DOHH2 (cell line): ENCODE measurements around the gene MTMR10.

Experiments used
- H3F3A ChIP-seq: fragments of 200-600 bp; sonication (generic), shearing (Covaris generic); 2 replicates; pipeline ENCODE4 v1.6.0; 2016; ENCODE audit warnings: antibody characterized with exemption, mild to moderate bottlenecking; ENCODE audit not compliant: control insufficient read depth, insufficient read depth
- H3K27ac ChIP-seq: fragments of 200-600 bp; sonication (generic); 2 replicates; pipeline ENCODE4 v1.5.1; 2014; ENCODE audit warnings: low read depth, mild to moderate bottlenecking, low read length, moderate library complexity
- H3K27me3 ChIP-seq: fragments of 200-600 bp; sonication (generic); 2 replicates; pipeline ENCODE4 v1.6.1; 2014; ENCODE audit warnings: mild to moderate bottlenecking, low read length, mixed read lengths; ENCODE audit not compliant: control insufficient read depth
- H3K36me3 ChIP-seq: fragments of 200-600 bp; sonication (generic); 2 replicates; pipeline ENCODE4 v1.6.1; 2014; ENCODE audit warnings: mild to moderate bottlenecking, low read length, moderate library complexity, mixed read lengths; ENCODE audit not compliant: control insufficient read depth
- H3K4me1 ChIP-seq: fragments of 200-600 bp; sonication (generic); 2 replicates; pipeline ENCODE4 v1.6.1; 2014; ENCODE audit warnings: mild to moderate bottlenecking, low read length, mixed read lengths; ENCODE audit not compliant: control insufficient read depth
- H3K4me2 ChIP-seq: fragments of 200-600 bp; sonication (generic); 2 replicates; pipeline ENCODE4 v1.6.0; 2014; ENCODE audit warnings: mild to moderate bottlenecking, low read length, moderate library complexity
- H3K4me3 ChIP-seq: fragments of 200-600 bp; sonication (generic); 2 replicates; pipeline ENCODE4 v1.5.1; 2014; ENCODE audit warnings: mild to moderate bottlenecking, low read length, mixed read lengths
- H3K79me2 ChIP-seq: fragments of 200-600 bp; sonication (generic); 2 replicates; pipeline ENCODE4 v1.6.1; 2014; ENCODE audit warnings: mild to moderate bottlenecking, low read length, mixed read lengths; ENCODE audit not compliant: control insufficient read depth
- H3K9me2 ChIP-seq: fragments of 200-600 bp; sonication (generic); replicated peaks from 2 replicates; pipeline ENCODE4 v1.6.1; 2014; ENCODE audit warnings: mild to moderate bottlenecking, low read length, mixed read lengths; ENCODE audit not compliant: control insufficient read depth
- H3K9me3 ChIP-seq: fragments of 200-600 bp; sonication (generic); 2 replicates; pipeline ENCODE4 v1.6.1; 2014; ENCODE audit warnings: antibody characterized with exemption, low read length, mixed read lengths; ENCODE audit not compliant: control insufficient read depth, insufficient read depth
- H4K20me1 ChIP-seq: fragments of 200-600 bp; sonication (generic); 2 replicates; pipeline ENCODE4 v1.6.0; 2014; ENCODE audit warnings: low read depth, mild to moderate bottlenecking, antibody characterized with exemption, low read length, moderate library complexity; ENCODE audit not compliant: control insufficient read depth, insufficient read depth
- CTCF ChIP-seq: fragments of 200-600 bp; sonication (generic); IDR thresholded peaks from one replicate; pipeline ENCODE4 v1.5.1; 2014; ENCODE audit warnings: antibody characterized with exemption, mild to moderate bottlenecking, low read depth, low read length; ENCODE audit not compliant: poor library complexity, severe bottlenecking
- EZH2phosphoT487 ChIP-seq: fragments of 200-600 bp; sonication (generic); IDR thresholded peaks from 2 replicates; pipeline ENCODE4 v1.6.1; 2017; ENCODE audit warnings: borderline replicate concordance, mild to moderate bottlenecking, antibody characterized with exemption, low read length, moderate library complexity, mixed read lengths

The MTMR10 gene

GRCh38 chr15:31016446-31016915, 25.1 kb upstream of the MTMR10 start:
- H3K79me2 ChIP-seq = no peaks in the 10 kb centered on the region
- peaks cover 6% of the 10 kb centered on the region; the same call in 1 of the 2 replicates for H3K27me3 ChIP-seq
- no peak overlapping the region for H3K4me3 ChIP-seq
- H3K27ac ChIP-seq = no peak overlapping the region
- H3F3A ChIP-seq = no peaks in the 10 kb centered on the region
- H4K20me1 ChIP-seq = no peaks in the 10 kb centered on the region
- H3K9me3 ChIP-seq = 0 out of 2 replicates have a peak, but pooled peaks cover 3% of the 10 kb centered on the region
- no peak for TF ChIP-seq EZH2phosphoT487
- no peak for TF ChIP-seq CTCF
- no peak overlapping the region for H3K4me2 ChIP-seq
- no peaks in the 10 kb centered on the region for H3K36me3 ChIP-seq
- peaks cover 14% of the 10 kb centered on the region for H3K4me1 ChIP-seq
- no peaks in the 10 kb centered on the region for H3K9me2 ChIP-seq

- 0 out of 2 replicates have a peak, but pooled peaks cover 3% of the 10 kb centered on the region for H3K9me3 ChIP-seq
- H3K9me2 ChIP-seq = no peaks in the 10 kb centered on the region
- H3F3A ChIP-seq = no peaks in the 10 kb centered on the region
- H3K27me3 ChIP-seq = peaks cover 3% of the 10 kb centered on the region; the same call in 1 of the 2 replicates
- no peak overlapping the region for H3K4me3 ChIP-seq
- no peaks in the 10 kb centered on the region for H3K79me2 ChIP-seq
- no peak for TF ChIP-seq CTCF
- TF ChIP-seq EZH2phosphoT487 = no peak
- H3K4me1 ChIP-seq = peaks cover 14% of the 10 kb centered on the region
- H3K36me3 ChIP-seq = no peaks in the 10 kb centered on the region
- peak overlapping the region; percentile 18; the same call in 1 of the 2 replicates for H3K4me2 ChIP-seq
- no peaks in the 10 kb centered on the region for H4K20me1 ChIP-seq
- no peak overlapping the region for H3K27ac ChIP-seq
These were observed 23.1 kb upstream of the MTMR10 start for GRCh38 chr15:31014608-31014925.

- Histone ChIP-seq H3K4me1 (peaks cover 14% of the 10 kb centered on the region), H3K4me2 (peak overlapping the region; percentile 18; the same call in 1 of the 2 replicates), H3K79me2 (no peaks in the 10 kb centered on the region), H3K9me3 (0 out of 2 replicates have a peak, but pooled peaks cover 3% of the 10 kb centered on the region), H3F3A (no peaks in the 10 kb centered on the region), H3K27me3 (peaks cover 3% of the 10 kb centered on the region; the same call in 1 of the 2 replicates), H3K27ac (no peak overlapping the region), H3K9me2 (no peaks in the 10 kb centered on the region), H3K36me3 (no peaks in the 10 kb centered on the region), H4K20me1 (no peaks in the 10 kb centered on the region), H3K4me3 (no peak overlapping the region)
- TF ChIP-seq EZH2phosphoT487 (no peak), CTCF (no peak)
These were observed 22.6 kb upstream of the MTMR10 start for GRCh38 chr15:31013863-31014607.
